Coronary artery (tissue), 2 donors: ENCODE results near the gene SKP1.
"Not testable (repeated sequence)": the region's sequence is repeated elsewhere in the genome, so short reads cannot be mapped to it uniquely, and the experiment has no call there.

Experiments used
- DNase-seq: peaks from one replicate; pipeline ENCODE4 v3.0.0-alpha.2; 2017; ENCODE audit warnings: low spot score
- H3K27ac ChIP-seq, 2 donors: fragments of 200-600 bp; sonication (generic); one replicate each; pipeline ENCODE4 v1.5.1; 2016 to 2019
- H3K4me3 ChIP-seq: fragments of 200-600 bp; sonication (generic); 2 replicates; pipeline ENCODE4 v1.5.1; 2016; ENCODE audit warnings: mild to moderate bottlenecking, moderate library complexity
- TF ChIP-seq, protein P1 (sequence below): fragments of 200-600 bp; sonication (generic); IDR thresholded peaks from one replicate; pipeline ENCODE4 v1.5.1; 2019; ENCODE audit warnings: antibody characterized with exemption

Gene SKP1

DNA sequence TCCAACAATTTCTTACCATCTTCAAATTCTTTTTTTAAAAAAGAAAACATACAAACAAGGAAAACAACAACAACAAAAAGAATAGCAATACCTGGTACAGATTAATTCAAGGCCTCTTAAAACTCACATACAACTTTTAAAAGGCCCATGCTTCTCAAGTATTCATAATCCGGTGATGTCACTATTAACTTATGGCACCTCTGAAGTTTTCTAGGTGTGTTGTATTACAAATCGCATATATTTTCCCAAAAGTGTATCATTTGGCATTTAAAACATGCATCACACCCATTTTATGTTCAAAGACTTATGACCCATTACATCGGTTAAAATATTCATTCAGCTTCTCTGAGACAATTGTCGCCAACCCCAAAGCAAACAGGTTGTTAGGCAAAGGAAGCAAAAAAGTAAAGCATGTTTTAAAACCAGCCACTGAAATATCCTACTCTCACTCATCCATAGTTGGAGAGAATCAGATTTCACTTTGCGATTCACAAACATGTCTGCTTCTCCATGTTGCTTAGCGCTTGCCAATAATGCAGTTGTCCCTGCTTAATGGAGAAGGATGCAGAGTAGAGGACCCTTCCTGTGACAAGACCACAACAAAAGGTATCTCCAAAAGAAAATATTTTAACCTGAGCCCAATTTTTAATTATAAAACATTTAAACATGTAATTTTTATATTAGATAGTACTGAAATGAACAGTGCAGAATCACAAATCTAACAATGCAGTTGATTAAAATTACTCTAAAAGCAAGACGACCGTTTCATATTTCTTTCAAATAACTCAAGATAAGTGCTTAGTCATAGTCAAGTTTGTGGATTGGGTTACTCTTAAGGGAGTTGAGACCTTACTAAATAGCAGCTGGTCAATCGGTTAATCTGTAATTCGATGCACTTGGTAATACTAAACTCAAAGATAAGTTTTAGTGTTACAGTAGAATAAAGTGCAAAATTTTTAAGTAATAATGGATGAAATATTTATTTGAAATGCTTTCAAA, 1.6 kb downstream of the SKP1 start:
- peak overlapping the region; percentile 39 to 100 for H3K27ac ChIP-seq
- no peak for DNase-seq
- peak overlapping the region; percentile 91 for H3K4me3 ChIP-seq
- TF ChIP-seq, protein P1, sequence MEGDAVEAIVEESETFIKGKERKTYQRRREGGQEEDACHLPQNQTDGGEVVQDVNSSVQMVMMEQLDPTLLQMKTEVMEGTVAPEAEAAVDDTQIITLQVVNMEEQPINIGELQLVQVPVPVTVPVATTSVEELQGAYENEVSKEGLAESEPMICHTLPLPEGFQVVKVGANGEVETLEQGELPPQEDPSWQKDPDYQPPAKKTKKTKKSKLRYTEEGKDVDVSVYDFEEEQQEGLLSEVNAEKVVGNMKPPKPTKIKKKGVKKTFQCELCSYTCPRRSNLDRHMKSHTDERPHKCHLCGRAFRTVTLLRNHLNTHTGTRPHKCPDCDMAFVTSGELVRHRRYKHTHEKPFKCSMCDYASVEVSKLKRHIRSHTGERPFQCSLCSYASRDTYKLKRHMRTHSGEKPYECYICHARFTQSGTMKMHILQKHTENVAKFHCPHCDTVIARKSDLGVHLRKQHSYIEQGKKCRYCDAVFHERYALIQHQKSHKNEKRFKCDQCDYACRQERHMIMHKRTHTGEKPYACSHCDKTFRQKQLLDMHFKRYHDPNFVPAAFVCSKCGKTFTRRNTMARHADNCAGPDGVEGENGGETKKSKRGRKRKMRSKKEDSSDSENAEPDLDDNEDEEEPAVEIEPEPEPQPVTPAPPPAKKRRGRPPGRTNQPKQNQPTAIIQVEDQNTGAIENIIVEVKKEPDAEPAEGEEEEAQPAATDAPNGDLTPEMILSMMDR: no peak

DNA sequence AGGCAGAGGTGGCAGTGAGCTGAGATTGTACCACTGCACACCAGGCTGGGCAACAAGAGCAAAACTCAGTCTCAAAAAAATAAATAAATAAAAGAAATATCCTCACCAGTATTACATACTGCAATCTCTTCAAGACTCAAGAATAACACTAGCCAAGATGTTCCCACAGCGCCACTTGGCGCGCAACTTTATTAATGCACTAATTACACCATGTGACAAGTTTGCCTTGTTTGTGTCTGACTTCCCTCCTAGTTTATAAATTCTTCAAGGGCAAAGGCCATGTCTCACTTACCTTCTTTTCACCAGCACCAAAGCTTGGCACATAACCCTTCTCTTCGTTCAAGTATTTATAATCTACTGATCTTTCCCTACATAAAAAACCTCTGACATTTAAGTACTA, 4.8 kb downstream of the SKP1 start:
- DNase-seq: no peak
- Histone ChIP-seq H3K4me3 (no peak overlapping the region), H3K27ac (no peak overlapping the region)
- TF ChIP-seq, protein P1: no peak

DNA sequence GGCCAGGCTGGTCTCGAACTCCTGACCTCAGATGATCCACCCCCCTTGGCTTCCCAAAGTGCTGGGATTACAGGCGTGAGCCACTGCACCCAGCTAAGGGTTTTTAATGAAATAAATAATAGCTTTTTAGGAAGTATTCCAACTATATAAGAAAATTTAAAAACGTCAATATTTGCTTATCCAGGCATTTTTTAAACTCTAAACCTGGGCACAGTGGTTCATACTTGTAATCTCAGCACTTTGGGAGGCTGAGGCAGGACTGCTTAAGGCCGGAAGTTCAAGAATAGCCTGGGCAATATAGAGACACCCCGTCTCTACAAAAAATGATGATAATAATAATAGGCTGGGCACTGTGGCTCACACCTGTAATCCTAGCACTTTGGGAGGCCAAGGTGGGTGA, 14.2 kb downstream of the SKP1 start:
- Histone ChIP-seq H3K27ac (no peak overlapping the region), H3K4me3 (no peak overlapping the region)
- no peak for DNase-seq
- TF ChIP-seq, protein P1: no peak

DNA sequence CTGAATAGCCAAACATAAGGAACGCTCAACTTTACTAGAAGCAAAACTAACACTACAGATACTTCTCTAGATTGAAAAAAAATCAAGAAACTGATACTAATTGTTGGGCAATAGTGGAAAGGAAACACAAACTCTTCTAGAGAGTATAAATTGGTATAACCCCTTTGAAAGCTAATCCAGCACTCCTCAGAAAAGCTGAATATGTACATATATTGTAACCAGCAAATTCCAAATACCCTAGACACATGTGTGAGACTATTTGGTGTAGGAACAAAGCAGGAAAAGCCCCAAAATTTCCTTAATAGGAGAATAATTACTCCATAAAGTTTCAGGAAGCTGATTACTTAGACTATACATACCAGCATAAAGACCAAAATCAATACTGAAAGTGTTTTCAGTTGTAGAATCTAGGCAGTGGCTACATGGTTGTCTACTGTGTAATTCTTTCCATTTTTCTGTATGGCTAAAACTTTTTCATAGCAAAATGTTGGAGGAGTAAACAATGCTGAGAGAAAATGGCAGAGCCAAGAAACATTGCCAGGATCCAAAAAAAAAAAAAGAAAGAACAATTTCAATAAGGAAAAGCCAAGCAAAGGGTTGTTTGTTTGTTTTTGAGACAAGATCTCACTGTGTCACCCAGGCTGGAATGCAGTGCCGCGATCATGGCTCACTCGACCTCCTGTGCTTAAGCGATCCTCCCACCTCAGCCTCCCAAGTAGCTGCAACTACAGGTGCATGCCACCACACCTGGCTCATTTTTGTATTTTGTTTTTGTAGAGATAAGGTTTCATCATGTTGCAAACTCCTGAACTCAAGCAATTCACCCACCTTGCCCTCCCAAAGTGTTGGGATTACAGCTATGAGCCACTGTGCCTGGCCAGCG, 15.0 kb downstream of the SKP1 start:
- TF ChIP-seq, protein P1: no peak
- no peak overlapping the region for H3K4me3 ChIP-seq
- H3K27ac ChIP-seq: no peak overlapping the region
- no peak for DNase-seq

DNA sequence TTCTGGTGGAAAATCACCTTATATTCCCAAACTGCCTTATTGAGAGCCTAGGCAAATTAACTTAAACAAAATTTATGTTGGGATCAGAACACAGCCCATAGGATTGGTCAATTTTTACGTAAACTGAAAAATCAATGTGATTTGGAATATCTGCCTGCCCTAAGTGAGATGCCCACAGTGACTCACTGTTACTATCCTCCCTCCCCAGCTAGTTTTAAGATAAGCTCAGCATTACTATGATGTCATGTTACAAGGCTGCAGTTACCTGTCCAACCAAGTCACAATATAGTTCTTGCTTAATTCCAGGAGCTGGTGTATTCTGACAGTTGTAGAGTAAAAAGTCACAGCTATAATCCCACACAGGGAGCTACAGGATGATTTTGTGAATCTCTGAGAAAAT, 23.1 kb downstream of the SKP1 start:
- Histone ChIP-seq H3K27ac (no peak overlapping the region), H3K4me3 (no peak overlapping the region)
- TF ChIP-seq, protein P1: no peak
- DNase-seq: no peak

DNA sequence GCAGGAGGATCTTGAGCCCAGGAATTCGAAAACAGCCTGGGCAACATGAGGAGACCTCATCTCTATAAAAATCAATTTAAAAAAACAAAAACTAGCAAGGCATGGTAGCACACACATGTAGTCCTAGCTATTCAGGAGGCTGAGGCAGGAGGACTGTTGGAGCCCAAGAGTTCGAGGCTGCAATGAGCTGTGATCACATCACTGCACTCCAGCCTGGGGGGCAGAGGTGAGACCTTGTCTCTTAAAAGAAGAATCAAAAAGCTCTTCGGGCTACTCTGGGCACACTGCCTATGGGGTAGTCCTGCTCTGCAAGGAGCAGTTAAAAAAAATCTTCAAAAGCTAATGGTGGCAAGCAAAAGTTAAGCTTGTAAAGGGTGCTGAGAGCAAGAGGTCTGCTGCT, 23.5 kb downstream of the SKP1 start:
- no peak overlapping the region for H3K27ac ChIP-seq
- DNase-seq: no peak
- H3K4me3 ChIP-seq: no peak overlapping the region
- TF ChIP-seq, protein P1: no peak

DNA sequence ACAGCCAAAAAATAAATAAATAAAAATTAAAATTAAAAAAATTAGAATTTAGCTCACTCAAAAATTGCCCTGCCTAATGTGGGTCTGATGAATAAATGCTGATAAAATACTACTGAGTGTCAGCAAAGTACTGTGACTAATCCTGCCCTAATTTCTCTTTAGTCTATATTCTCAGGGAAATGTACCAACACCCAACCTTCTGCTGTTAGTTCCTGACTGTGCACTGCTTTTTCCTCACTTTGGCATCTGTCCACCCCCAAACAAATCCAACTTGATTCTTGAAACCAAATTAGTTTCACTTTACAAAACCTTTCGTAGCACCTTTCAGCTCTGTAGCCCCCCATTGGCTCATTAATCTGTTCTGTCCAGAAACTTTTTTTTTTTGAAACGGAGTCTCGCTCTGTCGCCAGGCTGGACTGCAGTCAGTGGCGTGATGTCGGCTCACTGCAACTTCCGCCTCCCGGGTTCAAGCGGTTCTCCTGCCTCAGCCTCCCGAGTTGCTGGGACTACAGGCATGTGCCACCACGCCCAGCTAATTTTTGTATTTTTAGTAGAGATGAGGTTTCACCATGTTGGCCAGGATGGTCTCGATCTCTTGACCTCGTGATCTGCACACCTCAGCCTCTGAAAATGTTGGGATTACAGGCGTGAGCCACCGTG, 24.4 kb downstream of the SKP1 start:
- H3K4me3 ChIP-seq, DNase-seq, H3K27ac ChIP-seq: not testable (repeated sequence)
